K562 (cell line): Measurements from ENCODE around the gene JAG2. TPM values are rescaled to one million over a fixed set of nuclear protein-coding genes. Genes with fewer than 3 reads are reported as not detected.
A peak's percentile ranks its signal among the peaks of the same experiment; 100 is the strongest.

ENCODE experiments used
- ATAC-seq: fragments of 200-7000 bp; cut with Tn5 transposase; 3 replicates; pipeline ENCODE4 v1.9.1; 2020; ENCODE audit warnings: moderate library complexity
- BruUV-seq: library from RNA; stranded (reverse); fragments of 400-500 nt; replicated peaks from 2 replicates; lab custom pipeline; 2021; lab: Mats Ljungman, UMichigan
- CTCF ChIA-PET: fragments of 300-600 bp; formaldehyde crosslinking; extraction: SDS; loops from one replicate; lab custom pipeline; 2021; ENCODE audit warnings: low intra/inter-chr PET ratio; lab: Yijun Ruan, JAX
- POLR2A ChIA-PET: fragments of 300-600, 350-650 bp; sonication (Branson Sonifier 250); formaldehyde crosslinking; extraction: SDS; loops from one replicate; lab custom pipeline; 2021; ENCODE audit warnings: antibody characterized with exemption, inconsistent platforms; lab: Yijun Ruan, JAX
- DNase-seq, 4 experiments: peaks; one replicate each; pipeline versions ENCODE4 v3.0.0 to v3.0.0-alpha.2; 2011 to 2018; ENCODE audit warnings: low spot score in 3 of 4, mixed read lengths in 3 of 4; ENCODE audit errors: extremely low read depth in 1 of 4
- FAIRE-seq: peaks from 2 replicates; lab custom pipeline; 2011; peaks lifted over from hg19 to GRCh38; lab: Jason Lieb, UNC
- H2AFZ ChIP-seq: 2 replicates; pipeline ENCODE4 v1.6.0; 2011; ENCODE audit warnings: low read depth, low read length, control low read depth, inconsistent platforms
- H3K27ac ChIP-seq: fragments of 200-600 bp; 3 replicates; pipeline ENCODE4 v1.8.0; 2011; ENCODE audit warnings: low read depth, mild to moderate bottlenecking, control low read depth, inconsistent platforms, low read length, moderate library complexity, mixed read lengths; ENCODE audit errors: extremely low read depth
- H3K27me3 ChIP-seq, 2 experiments: fragments of 300-600 bp in 1 of 2; 2 replicates in 1 of 2; 3 replicates in 1 of 2; pipeline versions ENCODE4 v1.6.0 to v1.8.0; 2011; ENCODE audit warnings: inconsistent platforms in 2 of 2, low read length in 2 of 2, mild to moderate bottlenecking in 1 of 2, mixed read lengths in 1 of 2, moderate library complexity in 1 of 2; ENCODE audit not compliant: control insufficient read depth in 2 of 2, insufficient read depth in 2 of 2
- H3K36me3 ChIP-seq: fragments of 300-600 bp; 3 replicates; pipeline ENCODE4 v1.8.0; 2011; ENCODE audit warnings: mild to moderate bottlenecking, low read length, inconsistent platforms; ENCODE audit not compliant: control insufficient read depth, insufficient read depth
- H3K4me1 ChIP-seq, 2 experiments: fragments of 200-600 bp in 1 of 2; replicated peaks in 1 of 2; 2 replicates in 1 of 2; 3 replicates in 1 of 2; pipeline versions ENCODE4 v1.5.1 to v1.8.0; 2011; ENCODE audit warnings: inconsistent platforms in 2 of 2, low read length in 2 of 2, mild to moderate bottlenecking in 1 of 2, mixed read lengths in 1 of 2, moderate library complexity in 1 of 2; ENCODE audit not compliant: control insufficient read depth in 2 of 2, insufficient read depth in 2 of 2
- H3K4me2 ChIP-seq: 2 replicates; pipeline ENCODE4 v1.6.1; 2011; ENCODE audit warnings: low read length, control low read depth, inconsistent platforms, mixed read lengths; ENCODE audit not compliant: insufficient read depth
- H3K4me3 ChIP-seq: fragments of 200-600 bp; sonication (generic), shearing (Covaris generic); 2 replicates; pipeline ENCODE4 v1.5.1; 2016; ENCODE audit warnings: control low read depth, inconsistent platforms
- H3K79me2 ChIP-seq: fragments of 200-600 bp; 3 replicates; pipeline ENCODE4 v1.8.0; 2011; ENCODE audit warnings: low read length, inconsistent platforms; ENCODE audit not compliant: control insufficient read depth, insufficient read depth
- H3K9ac ChIP-seq, 2 experiments: 2 replicates each; pipeline versions ENCODE4 v1.6.0 to v1.6.1; 2011; ENCODE audit warnings: low read depth in 2 of 2, low read length in 2 of 2, control low read depth in 1 of 2, inconsistent platforms in 1 of 2, mild to moderate bottlenecking in 1 of 2, mixed read lengths in 1 of 2; ENCODE audit not compliant: insufficient read depth in 1 of 2
- H3K9me1 ChIP-seq: one replicate; pipeline ENCODE4 v1.6.0; 2011; ENCODE audit warnings: inconsistent platforms, mild to moderate bottlenecking, low read length, moderate library complexity; ENCODE audit not compliant: control insufficient read depth, insufficient read depth
- H3K9me3 ChIP-seq: replicated peaks from 2 replicates; pipeline ENCODE4 v1.5.1; 2011; ENCODE audit warnings: low read depth, low read length, inconsistent platforms; ENCODE audit not compliant: control insufficient read depth, insufficient read depth
- H4K20me1 ChIP-seq: replicated peaks from 2 replicates; pipeline ENCODE4 v1.6.1; 2011; ENCODE audit warnings: low read length, inconsistent platforms, mixed read lengths; ENCODE audit not compliant: control insufficient read depth, insufficient read depth
- BCOR ChIP-seq: fragments of 450-650 bp; IDR thresholded peaks from 2 replicates; pipeline ENCODE4 v1.6.1; 2016
- CXXC5 ChIP-seq: fragments of 250-450 bp; sonication (Bioruptor Pico); IDR thresholded peaks from 2 replicates; pipeline ENCODE4 v1.8.0; 2022; ENCODE audit warnings: inconsistent platforms, mild to moderate bottlenecking, moderate library complexity
- ETS2 ChIP-seq: IDR thresholded peaks from 2 replicates; pipeline ENCODE4 v1.6.1; 2016; ENCODE audit warnings: borderline replicate concordance, missing genetic modification characterization, mild to moderate bottlenecking, moderate library complexity, missing compliant biosample characterization; ENCODE audit not compliant: poor library complexity, severe bottlenecking
- GTF2E2 ChIP-seq: fragments of 200-800 bp; sonication (Bioruptor generic); IDR thresholded peaks from 2 replicates; pipeline ENCODE4 v1.6.1; 2016; ENCODE audit warnings: missing genetic modification characterization, missing compliant biosample characterization
- SFPQ ChIP-seq: fragments of 200-400 bp; formaldehyde crosslinking; IDR thresholded peaks from 2 replicates; pipeline ENCODE4 v1.6.1; 2017; ENCODE audit warnings: mild to moderate bottlenecking, low read depth, low read length, moderate library complexity
- STAG1 ChIP-seq: sonication (generic); formaldehyde crosslinking; IDR thresholded peaks from 2 replicates; pipeline ENCODE4 v1.5.0; 2020; ENCODE audit warnings: missing genetic modification reagents, borderline replicate concordance
- TCF7L2 ChIP-seq: fragments of 150-350 bp; IDR thresholded peaks from 2 replicates; pipeline ENCODE4 v1.6.1; 2016; ENCODE audit warnings: low read depth, mild to moderate bottlenecking, low read length, moderate library complexity
- TRIM24 ChIP-seq, 2 experiments: fragments of 450-650 bp; IDR thresholded peaks; 2 replicates each; pipeline ENCODE4 v1.6.1; 2016
- USF2 ChIP-seq: sonication (generic); formaldehyde crosslinking; IDR thresholded peaks from 2 replicates; pipeline ENCODE4 v1.5.0; 2020; ENCODE audit warnings: missing genetic modification reagents
- WGBS: fragments of 100-300 bp; shearing (Covaris generic); methylation state at CpG from one replicate; pipeline ENCODE4 v1.1.6; 2016; ENCODE audit warnings: low coverage, mixed read lengths; ENCODE audit not compliant: insufficient coverage; ENCODE audit errors: missing lambda C conversion rate; 5-methylcytosine and 5-hydroxymethylcytosine counted together
- in situ Hi-C: fragments of 300-500 bp; cut with MboI; formaldehyde crosslinking; loops from 4 replicates; pipeline ENCODE4 v1.15.0; 2018; ENCODE audit warnings: inconsistent platforms, mixed read lengths
- intact Hi-C: fragments of 100-400 bp; cut with micrococcal nuclease; formaldehyde crosslinking; loops from 2 replicates; pipeline ENCODE4 v1.14.2; 2022
- polyA plus RNA-seq, 8 experiments: library from polyadenylated mRNA; depleted of rRNA in 4 of 8; stranded (reverse) in 5 of 8; unstranded in 3 of 8; fragments of >200 nt; fragmentation: Nextera tagmentation in 2 of 8; fragmentation: Illumina TruSeq in 1 of 8; extraction: Ambion mirVana in 2 of 8; extraction: Trizol in 1 of 8; gene quantifications; 2 replicates each; pipeline versions ENCODE4 v1.2.1 to v1.2.3, GENCODE V29; 2011 to 2014; ENCODE audit warnings: inconsistent platforms in 1 of 8, missing spikeins in 1 of 8
- total RNA-seq, 7 experiments: library from RNA; depleted of rRNA in 6 of 7; stranded (reverse); fragments of >200 nt in 6 of 7; fragmentation: Illumina TruSeq in 2 of 7; extraction: Trizol in 2 of 7; gene quantifications; 2 replicates each; pipeline versions ENCODE4 v1.2.1 to v1.2.3, GENCODE V29; 2011 to 2021; ENCODE audit warnings: low replicate concordance in 1 of 7

Gene JAG2
- total and polyA plus RNA-seq, 9 of the 15 experiments (the other 6 are each of a cell fraction or from before 2014, with no cell fraction given), result 0.25 to 48.4 (median 8.6) TPM

GRCh38 chr14:105173145-105173544 lies 4.6 kb upstream of the JAG2 start:
- Histone ChIP-seq H3K4me3 (no peak overlapping the region), H3K4me1 (peaks cover 2 to 72% of the 10 kb centered on the region in 2 experiments; a peak in 3 of 5 replicates), H3K27ac (no peak overlapping the region), H3K36me3 (no peaks in the 10 kb centered on the region), H3K9ac (0 out of 4 replicates have a peak overlapping the region, but pooled peaks of 1 of the 2 experiments have one; percentile 26), H3K27me3 (no peaks in the 10 kb centered on the region), H4K20me1 (no peaks in the 10 kb centered on the region; the same call in 1 of the 2 replicates), H3K9me1 (no peaks in the 10 kb centered on the region), H3K9me3 (no peaks in the 10 kb centered on the region), H3K4me2 (no peak overlapping the region), H2AFZ (no peak overlapping the region), H3K79me2 (no peaks in the 10 kb centered on the region)
- no peak for DNase-seq
- no TSS peak for BruUV-seq
- no peak for FAIRE-seq
- in situ Hi-C loops, result no loop called here
- intact Hi-C loops, result no loop called here
- no peak for ATAC-seq
- POLR2A ChIA-PET, result no interaction called here
- TF ChIP-seq TCF7L2, result no peak
- TF ChIP-seq STAG1, result no peak
- TF ChIP-seq ETS2 (tag), result no peak
- TF ChIP-seq SFPQ, result no peak
- TF ChIP-seq GTF2E2 (tag), result no peak
- no peak for TF ChIP-seq TRIM24 (IDR thresholded peaks at IDR 0.05)
- TF ChIP-seq BCOR, result no peak
- no peak for TF ChIP-seq CXXC5 (CRISPR knock-in tag)
- TF ChIP-seq USF2, result no peak
- CTCF ChIA-PET, result no interaction called here
- WGBS, result 55% methylated on average over 4 of the region's 13 CpGs
